MM.1S (cell line): ENCODE measurements around the gene HSBP1L1.

ENCODE experiments used
- DNase-seq: peaks from one replicate; pipeline ENCODE4 v3.0.0-alpha.2; 2015
- H2AFZ ChIP-seq: fragments of 300-600 bp; sonication (generic); 2 replicates; pipeline ENCODE4 v1.6.0; 2016; ENCODE audit warnings: antibody characterized with exemption, low read length
- H3F3A ChIP-seq: fragments of 300-600 bp; sonication (generic); 2 replicates; pipeline ENCODE4 v1.6.1; 2016; ENCODE audit warnings: mild to moderate bottlenecking, antibody characterized with exemption, low read length, moderate library complexity, mixed read lengths; ENCODE audit not compliant: insufficient read depth
- H3K27ac ChIP-seq: fragments of 300-600 bp; sonication (generic); 2 replicates; pipeline ENCODE4 v1.5.1; 2016; ENCODE audit warnings: mild to moderate bottlenecking, low read length
- H3K27me3 ChIP-seq: fragments of 300-600 bp; sonication (generic); replicated peaks from 2 replicates; pipeline ENCODE4 v1.6.0; 2016; ENCODE audit warnings: low read length; ENCODE audit not compliant: insufficient read depth
- H3K36me3 ChIP-seq: fragments of 300-600 bp; sonication (generic); replicated peaks from 2 replicates; pipeline ENCODE4 v1.6.1; 2016; ENCODE audit warnings: mild to moderate bottlenecking, low read length, mixed read lengths; ENCODE audit not compliant: insufficient read depth
- H3K4me1 ChIP-seq: fragments of 300-600 bp; sonication (generic); 2 replicates; pipeline ENCODE4 v1.6.1; 2016; ENCODE audit warnings: low read length, mixed read lengths
- H3K4me2 ChIP-seq: fragments of 300-600 bp; sonication (generic); 2 replicates; pipeline ENCODE4 v1.6.0; 2016; ENCODE audit warnings: low read depth, low read length
- H3K4me3 ChIP-seq: fragments of 300-600 bp; sonication (generic); 2 replicates; pipeline ENCODE4 v1.5.1; 2016; ENCODE audit warnings: low read length, mixed read lengths
- H3K79me2 ChIP-seq: fragments of 300-600 bp; sonication (generic); 2 replicates; pipeline ENCODE4 v1.6.1; 2016; ENCODE audit warnings: mixed run types, low read length, mixed read lengths
- H3K9ac ChIP-seq: fragments of 300-600 bp; sonication (generic); 2 replicates; pipeline ENCODE4 v1.6.1; 2016; ENCODE audit warnings: low read length, mixed read lengths
- H3K9me2 ChIP-seq: fragments of 300-600 bp; sonication (generic); replicated peaks from 2 replicates; pipeline ENCODE4 v1.6.1; 2016; ENCODE audit warnings: mild to moderate bottlenecking, low read length, mixed read lengths; ENCODE audit not compliant: insufficient read depth
- H3K9me3 ChIP-seq: fragments of 300-600 bp; sonication (generic); replicated peaks from 2 replicates; pipeline ENCODE4 v1.6.1; 2016; ENCODE audit warnings: mild to moderate bottlenecking, low read length, mixed read lengths; ENCODE audit not compliant: insufficient read depth
- H4K20me1 ChIP-seq: fragments of 300-600 bp; sonication (generic); 2 replicates; pipeline ENCODE4 v1.6.1; 2016; ENCODE audit warnings: mild to moderate bottlenecking, low read length, moderate library complexity, mixed read lengths; ENCODE audit not compliant: insufficient read depth
- CTCF ChIP-seq: fragments of 300-600 bp; sonication (generic); IDR thresholded peaks from 2 replicates; pipeline ENCODE4 v1.5.1; 2016; ENCODE audit warnings: antibody characterized with exemption, low read length, mixed read lengths
- EZH2 ChIP-seq: fragments of 300-600 bp; sonication (generic); optimal IDR thresholded peaks from 2 replicates; pipeline ENCODE3; 2017; ENCODE audit warnings: low read depth, mild to moderate bottlenecking, antibody characterized with exemption, low read length, mixed read lengths
- EZH2phosphoT487 ChIP-seq: fragments of 300-600 bp; sonication (generic); IDR thresholded peaks from 2 replicates; pipeline ENCODE4 v1.6.1; 2018; ENCODE audit warnings: antibody characterized with exemption, low read length

The HSBP1L1 gene

GRCh38 chr18:79947054-79947755, 17.2 kb upstream of the HSBP1L1 start:
- H3K36me3 ChIP-seq, result no peaks in the 10 kb centered on the region
- peaks cover 17% of the 10 kb centered on the region; the same call in 1 of the 2 replicates for H3K79me2 ChIP-seq
- H3K4me3 ChIP-seq, result no peak overlapping the region
- H3K4me2 ChIP-seq, result no peak overlapping the region
- H3K9ac ChIP-seq, result no peak overlapping the region
- H3K9me2 ChIP-seq, result no peaks in the 10 kb centered on the region
- H3K9me3 ChIP-seq, result no peaks in the 10 kb centered on the region
- no peaks in the 10 kb centered on the region for H3K4me1 ChIP-seq
- H3K27me3 ChIP-seq, result no peaks in the 10 kb centered on the region
- H3F3A ChIP-seq, result no peaks in the 10 kb centered on the region
- H3K27ac ChIP-seq, result no peak overlapping the region
- H4K20me1 ChIP-seq, result no peaks in the 10 kb centered on the region
- H2AFZ ChIP-seq, result no peak overlapping the region
- no peak for TF ChIP-seq EZH2
- no peak for TF ChIP-seq CTCF
- no peak for TF ChIP-seq EZH2phosphoT487
- no peak for DNase-seq

GRCh38 chr18:79947881-79948610, 16.4 kb upstream of the HSBP1L1 start:
- peaks cover 17% of the 10 kb centered on the region; the same call in 1 of the 2 replicates for H3K79me2 ChIP-seq
- no peak overlapping the region for H2AFZ ChIP-seq
- no peak overlapping the region for H3K4me2 ChIP-seq
- H3K27ac ChIP-seq, result no peak overlapping the region
- H3K36me3 ChIP-seq, result no peaks in the 10 kb centered on the region
- no peaks in the 10 kb centered on the region for H3K27me3 ChIP-seq
- no peaks in the 10 kb centered on the region for H3K9me2 ChIP-seq
- no peak overlapping the region for H3K9ac ChIP-seq
- H3K4me1 ChIP-seq, result no peaks in the 10 kb centered on the region
- TF ChIP-seq EZH2 (no peak), EZH2phosphoT487 (no peak)
- no peak overlapping the region for H3K4me3 ChIP-seq
- H3F3A ChIP-seq, result no peaks in the 10 kb centered on the region
- DNase-seq, result no peak
- H4K20me1 ChIP-seq, result no peaks in the 10 kb centered on the region
- no peaks in the 10 kb centered on the region for H3K9me3 ChIP-seq

GRCh38 chr18:79948719-79949411, 15.6 kb upstream of the HSBP1L1 start:
- Histone ChIP-seq H4K20me1 (no peaks in the 10 kb centered on the region), H3K9ac (no peak overlapping the region), H3K27me3 (no peaks in the 10 kb centered on the region), H3K36me3 (no peaks in the 10 kb centered on the region), H3K79me2 (peaks cover 17% of the 10 kb centered on the region; the same call in 1 of the 2 replicates), H3K9me2 (no peaks in the 10 kb centered on the region), H3K4me3 (no peak overlapping the region), H3K4me2 (no peak overlapping the region), H3K9me3 (no peaks in the 10 kb centered on the region), H3K4me1 (no peaks in the 10 kb centered on the region), H3K27ac (no peak overlapping the region), H3F3A (no peaks in the 10 kb centered on the region), H2AFZ (no peak overlapping the region)
- TF ChIP-seq EZH2 (no peak), CTCF (no peak), EZH2phosphoT487 (no peak)
- no peak for DNase-seq
